ENCODE data around the gene PDPK1.
"Not testable (repeated sequence)": the region's sequence is repeated elsewhere in the genome, so short reads cannot be mapped to it uniquely, and the experiment has no call there.

DNA sequence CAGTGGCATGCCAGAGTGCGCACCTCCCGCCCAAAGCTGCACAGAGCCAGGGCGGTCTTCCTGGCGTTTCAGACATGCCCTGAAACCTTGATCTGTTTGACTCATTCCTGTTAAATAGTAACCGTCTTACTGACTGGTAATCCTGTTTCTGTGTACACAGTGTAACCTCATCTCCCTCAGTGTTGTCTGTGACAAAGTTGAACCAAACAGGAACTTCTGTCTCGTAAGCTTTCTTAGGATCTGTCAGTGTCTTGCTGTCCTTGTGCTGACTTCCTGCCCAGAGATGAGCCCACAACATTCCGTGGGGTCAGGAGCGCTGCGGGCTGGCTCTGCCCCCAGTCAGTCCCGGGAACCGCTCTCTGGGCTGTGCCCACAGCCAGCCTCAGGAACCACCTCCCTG, 30.8 kb downstream of the PDPK1 start:
- TF ChIP-seq, protein P1, sequence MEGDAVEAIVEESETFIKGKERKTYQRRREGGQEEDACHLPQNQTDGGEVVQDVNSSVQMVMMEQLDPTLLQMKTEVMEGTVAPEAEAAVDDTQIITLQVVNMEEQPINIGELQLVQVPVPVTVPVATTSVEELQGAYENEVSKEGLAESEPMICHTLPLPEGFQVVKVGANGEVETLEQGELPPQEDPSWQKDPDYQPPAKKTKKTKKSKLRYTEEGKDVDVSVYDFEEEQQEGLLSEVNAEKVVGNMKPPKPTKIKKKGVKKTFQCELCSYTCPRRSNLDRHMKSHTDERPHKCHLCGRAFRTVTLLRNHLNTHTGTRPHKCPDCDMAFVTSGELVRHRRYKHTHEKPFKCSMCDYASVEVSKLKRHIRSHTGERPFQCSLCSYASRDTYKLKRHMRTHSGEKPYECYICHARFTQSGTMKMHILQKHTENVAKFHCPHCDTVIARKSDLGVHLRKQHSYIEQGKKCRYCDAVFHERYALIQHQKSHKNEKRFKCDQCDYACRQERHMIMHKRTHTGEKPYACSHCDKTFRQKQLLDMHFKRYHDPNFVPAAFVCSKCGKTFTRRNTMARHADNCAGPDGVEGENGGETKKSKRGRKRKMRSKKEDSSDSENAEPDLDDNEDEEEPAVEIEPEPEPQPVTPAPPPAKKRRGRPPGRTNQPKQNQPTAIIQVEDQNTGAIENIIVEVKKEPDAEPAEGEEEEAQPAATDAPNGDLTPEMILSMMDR (IDR thresholded peaks at IDR 0.05; ENCODE audit: low read depth, low read length, missing input control): not testable (repeated sequence)
- not testable (repeated sequence) for TF ChIP-seq YY1 (IDR thresholded peaks at IDR 0.05)
